Uterine smooth muscle cell (primary cell): ENCODE results near the gene SETD4. TPM values are rescaled to one million over a fixed set of nuclear protein-coding genes. Genes with fewer than 3 reads are reported as not detected.

Experiments
- total RNA-seq: library from RNA; depleted of rRNA; stranded (reverse); fragments of >200 nt; gene quantifications from 2 replicates; pipeline ENCODE4 v1.2.3, GENCODE V29; 2014

SETD4 gene
- 17.6 and 22.8 TPM in 2 replicates for total RNA-seq

GRCh38 chr21:36060159-36060921 lies at the start of gene SETD4:
TSS of gene SETD4 (minus strand) at chr21:36060526. CDS start at chr21:36058888, 1,638 bp downstream.

GRCh38 chr21:36069713-36070583 lies 9.6 kb upstream of the SETD4 start, which contains the start of gene CBR1:
TSS of gene CBR1 (plus strand) at chr21:36070024. CDS start at chr21:36070116, 92 bp downstream.

Other genes starting within 250 kb of the SETD4 start
- gene CBR1, start 9.5 kb upstream of the SETD4 start, total RNA-seq: 164 and 246 TPM in 2 replicates
- gene CBR3, start 74.6 kb upstream of the SETD4 start, total RNA-seq: 17.9 and 46.8 TPM in 2 replicates
- gene DOP1B, start 96.3 kb upstream of the SETD4 start, total RNA-seq: 21.6 and 25.7 TPM in 2 replicates